ENCODE data around the gene TANC2.

DNA sequence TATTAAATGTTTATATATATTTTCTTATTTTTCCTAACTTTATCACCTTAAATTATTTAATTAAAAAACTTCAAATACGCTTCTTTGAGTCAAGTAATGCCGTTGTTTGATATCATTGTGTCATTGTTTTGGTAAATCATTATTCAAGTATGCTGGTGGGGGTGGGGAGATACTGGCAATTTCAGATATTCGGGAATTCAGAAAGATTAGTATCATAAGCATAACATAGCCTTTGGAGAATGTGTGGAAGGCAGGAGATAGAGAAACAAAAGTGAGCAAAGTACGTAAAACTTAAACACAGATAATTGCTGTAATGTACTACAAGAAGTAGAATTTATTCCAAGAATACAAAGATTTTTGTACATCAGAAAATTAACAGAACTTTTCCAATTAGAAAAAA lies 49.8 kb downstream of the TANC2 start:
- no peak for TF ChIP-seq POLR2AphosphoS5 (IDR thresholded peaks at IDR 0.05; ENCODE audit: borderline replicate concordance, low read depth, low read length)
- TF ChIP-seq EZH2 (IDR thresholded peaks at IDR 0.05), result no peak
